NCI-H1436 treated with DMSO at 0.1 percent for 48 hours (cell line): ENCODE data around the gene ELK3.

Experiments used
- DNase-seq: peaks from one replicate; lab custom pipeline; 2025; lab: John Stamatoyannopoulos, UW

Gene ELK3

GRCh38 chr12:96212456-96213375 lies 18.5 kb downstream of the ELK3 start:
- no peak for DNase-seq

GRCh38 chr12:96213869-96214268 lies 19.7 kb downstream of the ELK3 start:
- DNase-seq = no peak

GRCh38 chr12:96215919-96216273 lies 21.7 kb downstream of the ELK3 start:
- DNase-seq = no peak

- no peak for DNase-seq
Observed at GRCh38 chr12:96218989-96219678, 25.0 kb downstream of the ELK3 start.

- no peak for DNase-seq
Observed at GRCh38 chr12:96219700-96220206, 25.6 kb downstream of the ELK3 start.

- no peak for DNase-seq
Observed at GRCh38 chr12:96220902-96221301, 26.7 kb downstream of the ELK3 start.

- DNase-seq = no peak
Observed at GRCh38 chr12:96221391-96221790, 27.2 kb downstream of the ELK3 start.

GRCh38 chr12:96223411-96224218 lies 29.4 kb downstream of the ELK3 start:
- no peak for DNase-seq

- no peak for DNase-seq
Observed at GRCh38 chr12:96224219-96224615, 30.0 kb downstream of the ELK3 start.

- no peak for DNase-seq
Observed at GRCh38 chr12:96225044-96225855, 31.1 kb downstream of the ELK3 start.

- DNase-seq = no peak
Observed at GRCh38 chr12:96225994-96226399, 31.8 kb downstream of the ELK3 start.

- no peak for DNase-seq
Observed at GRCh38 chr12:96226401-96226800, 32.2 kb downstream of the ELK3 start.

GRCh38 chr12:96226801-96227348 lies 32.7 kb downstream of the ELK3 start:
- no peak for DNase-seq

- DNase-seq = no peak
Observed at GRCh38 chr12:96227365-96228106, 33.4 kb downstream of the ELK3 start.

- no peak for DNase-seq
Observed at GRCh38 chr12:96228566-96229248, 34.5 kb downstream of the ELK3 start.

- no peak for DNase-seq
Observed at GRCh38 chr12:96230646-96231045, 36.5 kb downstream of the ELK3 start.

- no peak for DNase-seq
Observed at GRCh38 chr12:96233168-96233567, 39.0 kb downstream of the ELK3 start.

- DNase-seq = no peak
Observed at GRCh38 chr12:96233939-96234461, 39.8 kb downstream of the ELK3 start.
